ENCODE data around the gene ARMH1.

- no peak for TF ChIP-seq EZH2 (IDR thresholded peaks at IDR 0.05; ENCODE audit: insufficient read depth, poor library complexity, severe bottlenecking)
- TF ChIP-seq EZH2phosphoT487 (IDR thresholded peaks at IDR 0.05; ENCODE audit: insufficient read depth, low read depth): no peak
These were observed 14.9 kb upstream of the ARMH1 start for GRCh38 chr1:44659566-44659965.
